Small intestine (tissue), 7 donors: Measurements from ENCODE around the gene DENND2D. TPM values are rescaled to one million over a fixed set of nuclear protein-coding genes. Genes with fewer than 3 reads are reported as not detected.
"Not testable (repeated sequence)": the region's sequence is repeated elsewhere in the genome, so short reads cannot be mapped to it uniquely, and the experiment has no call there.

Experiments
- DNase-seq, 2 donors: peaks; one replicate each; pipeline versions ENCODE4 v3.0.0 to v3.0.0-alpha.2; 2013
- FAIRE-seq: peaks from 2 replicates; lab custom pipeline; 2012; peaks lifted over from hg19 to GRCh38; lab: Jason Lieb, UNC
- H3K27ac ChIP-seq, 3 donors: one replicate each; pipeline ENCODE4 v1.5.1; 2013; ENCODE audit warnings: low read length in 2 of 3, mild to moderate bottlenecking in 2 of 3, control low read depth in 1 of 3, inconsistent platforms in 1 of 3, low read depth in 1 of 3, moderate library complexity in 1 of 3
- H3K27me3 ChIP-seq, 3 donors: one replicate each; pipeline ENCODE4 v1.6.1; 2013; ENCODE audit warnings: low read length in 3 of 3, inconsistent platforms in 1 of 3; ENCODE audit not compliant: control insufficient read depth in 3 of 3, insufficient read depth in 3 of 3
- H3K36me3 ChIP-seq, 3 donors: one replicate each; pipeline ENCODE4 v1.6.1; 2013; ENCODE audit warnings: low read length in 3 of 3, inconsistent platforms in 1 of 3, low read depth in 1 of 3, mild to moderate bottlenecking in 1 of 3, moderate library complexity in 1 of 3; ENCODE audit not compliant: control insufficient read depth in 3 of 3, insufficient read depth in 2 of 3
- H3K4me1 ChIP-seq, 3 donors: one replicate each; pipeline ENCODE4 v1.6.1; 2013; ENCODE audit warnings: low read length in 2 of 3, inconsistent platforms in 1 of 3, low read depth in 1 of 3, mild to moderate bottlenecking in 1 of 3, moderate library complexity in 1 of 3; ENCODE audit not compliant: control insufficient read depth in 3 of 3, insufficient read depth in 2 of 3
- H3K4me3 ChIP-seq, 3 donors: one replicate each; pipeline ENCODE4 v1.5.1; 2013; ENCODE audit warnings: low read length in 3 of 3, control low read depth in 1 of 3, inconsistent platforms in 1 of 3, low read depth in 1 of 3, mild to moderate bottlenecking in 1 of 3, moderate library complexity in 1 of 3
- H3K9me3 ChIP-seq, 2 donors: one replicate each; pipeline ENCODE4 v1.6.1; 2013; ENCODE audit warnings: low read depth in 1 of 2, low read length in 1 of 2; ENCODE audit not compliant: control insufficient read depth in 2 of 2, insufficient read depth in 1 of 2
- WGBS, 3 donors: extraction: QIAGEN DNeasy Blood & Tissue Kit; methylation state at CpG; one replicate each; pipeline ENCODE4 v1.1.7; 2013; 5-methylcytosine and 5-hydroxymethylcytosine counted together
- polyA plus RNA-seq, 4 donors: library from polyadenylated mRNA; stranded (reverse) in 3 of 4; unstranded in 1 of 4; fragments of 200-250 nt in 3 of 4; fragments of 120-200 nt in 1 of 4; gene quantifications; one replicate each; pipeline versions ENCODE4 v1.2.1 to v1.2.3, GENCODE V29; 2013
- donor health status: healthy with polysubstance abuse.
- donor health status: control.
- donor health status: control.
- donor health status: Bipolar disorder and iron deficiency.
- donor health status: healthy.

The DENND2D gene
- polyA plus RNA-seq, 4 donors: 31.3 to 54.6 (median 40.5) TPM

- H3K9me3 ChIP-seq: no peaks in the 10 kb centered on the region
- H3K4me1 ChIP-seq: peaks cover 0 to 22% (median 3%) of the 10 kb centered on the region in 3 donors
- peak overlapping the region in 1 of 3 donors; percentile 28 for H3K27ac ChIP-seq
- no peaks in the 10 kb centered on the region for H3K36me3 ChIP-seq
- H3K4me3 ChIP-seq: no peak overlapping the region
- DNase-seq: no peak
- no peaks in the 10 kb centered on the region for H3K27me3 ChIP-seq
- FAIRE-seq: no peak
- 79 to 83% (median 81%) methylated on average over 8 of the region's 8 CpGs for WGBS, 3 donors
Observed at GRCh38 chr1:111218701-111219556, 18.5 kb upstream of the DENND2D start.

DNA sequence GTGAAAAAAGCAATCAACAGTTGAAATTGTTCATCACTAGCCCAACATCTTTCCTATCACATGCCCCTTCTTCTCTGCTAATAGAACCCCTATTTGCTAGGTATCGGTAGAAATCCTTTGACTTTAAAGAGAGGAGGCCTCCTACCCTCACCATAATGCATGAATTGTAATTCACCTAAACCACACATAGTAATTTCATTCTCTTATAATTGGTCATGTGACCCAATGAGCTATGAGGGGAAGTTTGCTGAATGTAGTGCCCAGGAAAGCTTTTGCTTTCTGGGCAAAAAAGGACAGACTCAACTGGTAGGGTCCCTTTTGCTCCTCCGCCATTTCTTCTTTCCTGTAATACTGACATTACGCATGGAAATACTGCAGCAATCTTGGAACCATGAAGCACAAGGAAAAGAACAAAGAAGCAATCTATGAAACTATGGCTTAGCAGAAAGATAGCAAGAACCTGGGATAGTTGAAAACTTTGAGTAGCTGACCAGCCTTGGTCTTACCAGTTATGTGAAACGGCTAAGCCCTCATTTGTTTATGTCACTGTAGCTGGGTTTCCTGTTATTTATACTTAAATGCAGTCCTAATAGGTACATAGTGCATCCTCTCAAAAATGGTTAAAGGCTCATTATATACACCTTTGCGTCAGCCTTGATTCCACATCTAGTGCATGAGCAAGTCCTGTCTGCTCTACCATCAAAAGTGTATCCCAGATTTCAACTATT is 16.9 kb upstream of the DENND2D start:
- FAIRE-seq: no peak
- DNase-seq: no peak
- Histone ChIP-seq H3K4me3 (no peak overlapping the region), H3K4me1 (peaks cover 0 to 27% (median under 1%) of the 10 kb centered on the region in 3 donors), H3K36me3 (no peaks in the 10 kb centered on the region), H3K9me3 (no peaks in the 10 kb centered on the region), H3K27me3 (no peaks in the 10 kb centered on the region), H3K27ac (peak overlapping the region in 2 of 3 donors; percentile 46 to 90)
- WGBS, 3 donors: 61 to 72% (median 62%) methylated on average over 5 of the region's 5 CpGs

- FAIRE-seq: no peak
- Histone ChIP-seq H3K4me1 (peaks cover 0 to 26% (median 0%) of the 10 kb centered on the region in 3 donors), H3K9me3 (no peaks in the 10 kb centered on the region), H3K4me3 (no peak overlapping the region), H3K27me3 (no peaks in the 10 kb centered on the region), H3K27ac (peak overlapping the region; percentile 53 to 90 (median 53)), H3K36me3 (no peaks in the 10 kb centered on the region)
- 74 to 84% (median 76%) methylated on average over 5 of the region's 5 CpGs for WGBS, 3 donors
- DNase-seq: no peak
Observed at GRCh38 chr1:111216751-111217150, 16.3 kb upstream of the DENND2D start.

GRCh38 chr1:111215285-111215684 is 14.8 kb upstream of the DENND2D start:
- peaks cover 0 to 26% (median 0%) of the 10 kb centered on the region in 3 donors for H3K4me1 ChIP-seq
- WGBS, 3 donors: 69 to 89% (median 76%) methylated on average over 2 of the region's 2 CpGs
- H3K27ac ChIP-seq: peak overlapping the region in 2 of 3 donors; percentile 69 to 89
- not testable (repeated sequence) for H3K36me3 ChIP-seq, H3K9me3 ChIP-seq, H3K4me3 ChIP-seq, FAIRE-seq, DNase-seq, H3K27me3 ChIP-seq

DNA sequence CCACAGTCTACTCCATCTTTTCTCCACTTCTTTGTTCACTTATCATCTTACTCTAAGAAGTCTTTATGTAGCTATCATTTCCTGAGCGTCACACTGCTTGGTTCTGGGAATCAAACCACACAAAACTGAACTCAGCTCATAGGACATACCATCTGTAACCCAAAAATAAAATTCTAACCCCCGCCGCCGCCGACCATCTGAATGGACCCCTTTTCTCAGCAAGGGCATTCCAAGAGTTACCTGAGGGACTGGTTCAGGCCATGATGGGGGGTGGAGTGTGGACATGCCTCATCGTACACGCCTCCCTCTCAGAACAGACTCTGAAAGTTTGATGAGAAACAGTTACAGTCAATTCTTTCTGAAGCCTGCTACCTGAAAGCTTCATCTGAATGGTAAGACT is 14.4 kb upstream of the DENND2D start:
- no peak for DNase-seq

GRCh38 chr1:111214074-111214801 is 13.8 kb upstream of the DENND2D start:
- peaks cover 0 to 26% (median 0%) of the 10 kb centered on the region in 3 donors for H3K4me1 ChIP-seq
- no peaks in the 10 kb centered on the region for H3K27me3 ChIP-seq
- no peaks in the 10 kb centered on the region for H3K36me3 ChIP-seq
- no peak overlapping the region for H3K4me3 ChIP-seq
- no peaks in the 10 kb centered on the region for H3K9me3 ChIP-seq
- no peak for FAIRE-seq
- DNase-seq: no peak
- peak overlapping the region in 2 of 3 donors; percentile 69 to 89 for H3K27ac ChIP-seq
- 68 to 79% (median 75%) methylated on average over 6 of the region's 6 CpGs for WGBS, 3 donors

More for the DNA sequence above, 14.4 kb upstream of the DENND2D start:
- Histone ChIP-seq H3K36me3 (no peaks in the 10 kb centered on the region), H3K4me3 (no peak overlapping the region), H3K27ac (peak overlapping the region in 2 of 3 donors; percentile 69 to 89), H3K27me3 (no peaks in the 10 kb centered on the region), H3K4me1 (peaks cover 0 to 26% (median 0%) of the 10 kb centered on the region in 3 donors), H3K9me3 (no peaks in the 10 kb centered on the region)
- 68 to 86% (median 74%) methylated on average over 7 of the region's 7 CpGs for WGBS, 3 donors
- no peak for FAIRE-seq

DNA sequence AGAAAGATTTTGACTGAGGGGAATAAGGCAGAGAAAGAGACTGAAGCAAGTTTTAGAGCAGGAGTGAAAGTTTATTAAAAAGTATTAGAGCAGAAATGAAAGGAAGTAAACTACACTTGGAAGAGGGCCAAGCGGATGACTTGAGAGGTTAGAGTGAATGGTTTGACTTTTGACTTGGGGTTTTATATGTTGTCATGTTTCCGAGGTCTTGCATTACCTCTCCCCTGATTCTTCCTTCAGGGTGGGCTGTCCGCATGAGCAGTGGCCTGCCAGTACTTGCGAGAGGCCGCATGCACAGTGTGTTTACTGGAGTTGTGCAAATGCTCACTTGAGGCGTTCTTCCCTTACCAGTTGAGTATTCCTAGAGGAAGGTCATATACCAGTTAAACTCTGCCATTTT is 13.0 kb upstream of the DENND2D start:
- H3K27me3 ChIP-seq: no peaks in the 10 kb centered on the region
- H3K4me3 ChIP-seq: no peak overlapping the region
- no peaks in the 10 kb centered on the region for H3K36me3 ChIP-seq
- no peak overlapping the region for H3K27ac ChIP-seq
- no peaks in the 10 kb centered on the region for H3K9me3 ChIP-seq
- no peak for FAIRE-seq
- H3K4me1 ChIP-seq: peaks cover 0 to 26% (median 2%) of the 10 kb centered on the region in 3 donors
- WGBS, 3 donors: 75 to 80% (median 78%) methylated on average over 6 of the region's 6 CpGs
- DNase-seq: peak in 1 of 2 donors; percentile 53
